SIG-M5 treated with dmso at 0.1 percent for 504 hours (cell line): ENCODE results near the gene BZW1.
"Not testable (repeated sequence)": the region's sequence is repeated elsewhere in the genome, so short reads cannot be mapped to it uniquely, and the experiment has no call there.

Experiments used
- DNase-seq: peaks from one replicate; lab custom pipeline; 2025; ENCODE audit not compliant: unreplicated experiment; lab: John Stamatoyannopoulos, UW

BZW1 gene

GRCh38 chr2:200790185-200790584 lies 21.5 kb upstream of the BZW1 start:
- DNase-seq: no peak

- DNase-seq: no peak
Measured at GRCh38 chr2:200791905-200792304, 19.8 kb upstream of the BZW1 start.

- no peak for DNase-seq
Measured at GRCh38 chr2:200794143-200794542, 17.6 kb upstream of the BZW1 start.

GRCh38 chr2:200795028-200795440 lies 16.7 kb upstream of the BZW1 start:
- DNase-seq: peak; percentile 84

GRCh38 chr2:200796561-200796960 lies 15.1 kb upstream of the BZW1 start:
- no peak for DNase-seq

GRCh38 chr2:200797242-200797770 lies 14.4 kb upstream of the BZW1 start:
- peak; percentile 31 for DNase-seq

GRCh38 chr2:200798514-200798913 lies 13.2 kb upstream of the BZW1 start:
- no peak for DNase-seq

GRCh38 chr2:200800458-200800857 lies 11.3 kb upstream of the BZW1 start:
- no peak for DNase-seq

- DNase-seq: not testable (repeated sequence)
Measured at GRCh38 chr2:200801431-200801830, 10.3 kb upstream of the BZW1 start.

- DNase-seq: no peak
Measured at GRCh38 chr2:200809506-200810251, 2.0 kb upstream of the BZW1 start.

GRCh38 chr2:200810252-200810997 lies 1.3 kb upstream of the BZW1 start:
- DNase-seq: peak; percentile 17

GRCh38 chr2:200810998-200811332 lies 745 bp upstream of the BZW1 start:
- DNase-seq: no peak

GRCh38 chr2:200812122-200813022 lies 662 bp downstream of the BZW1 start:
- peak; percentile 40 for DNase-seq

- DNase-seq: no peak
Measured at GRCh38 chr2:200814276-200814815, 2.6 kb downstream of the BZW1 start.

- no peak for DNase-seq
Measured at GRCh38 chr2:200814917-200815316, 3.2 kb downstream of the BZW1 start.

- DNase-seq: not testable (repeated sequence)
Measured at GRCh38 chr2:200818732-200819131, 7.0 kb downstream of the BZW1 start.

GRCh38 chr2:200820573-200821234 lies 9.0 kb downstream of the BZW1 start:
- no peak for DNase-seq

- DNase-seq: no peak
Measured at GRCh38 chr2:200821686-200822245, 10.1 kb downstream of the BZW1 start.

GRCh38 chr2:200828104-200828503 lies 16.4 kb downstream of the BZW1 start:
- no peak for DNase-seq

GRCh38 chr2:200828572-200829257 lies 17.0 kb downstream of the BZW1 start:
- DNase-seq: no peak
